ENCODE measurements around the gene INTS2.

DNA sequence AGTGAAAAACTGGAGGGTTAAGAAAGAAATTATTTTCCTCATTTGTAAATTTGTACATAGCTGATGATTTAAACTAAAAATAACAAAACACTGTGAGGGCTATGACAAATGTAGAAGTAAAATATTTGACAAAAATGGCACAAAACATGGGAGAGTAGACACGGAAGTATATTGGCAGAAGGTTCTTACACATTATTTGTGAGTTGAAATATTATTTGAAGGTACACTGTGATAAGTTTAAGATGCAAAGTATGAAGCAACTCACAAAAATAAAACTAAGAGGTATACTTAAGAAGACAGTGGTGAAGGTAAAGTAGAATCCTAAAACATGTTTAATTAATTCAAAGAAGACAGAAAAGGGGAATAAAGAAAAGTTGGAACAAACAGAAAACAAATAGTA is 99.1 kb downstream of the INTS2 start:
- no peak for TF ChIP-seq FOXJ3 (CRISPR knock-in tag; IDR thresholded peaks at IDR 0.05)
- no peak for TF ChIP-seq SIN3A (IDR thresholded peaks at IDR 0.05; ENCODE audit: borderline replicate concordance, low read depth, low read length)
- no peak for TF ChIP-seq CTCF (IDR thresholded peaks at IDR 0.05)
- TF ChIP-seq, protein P1, sequence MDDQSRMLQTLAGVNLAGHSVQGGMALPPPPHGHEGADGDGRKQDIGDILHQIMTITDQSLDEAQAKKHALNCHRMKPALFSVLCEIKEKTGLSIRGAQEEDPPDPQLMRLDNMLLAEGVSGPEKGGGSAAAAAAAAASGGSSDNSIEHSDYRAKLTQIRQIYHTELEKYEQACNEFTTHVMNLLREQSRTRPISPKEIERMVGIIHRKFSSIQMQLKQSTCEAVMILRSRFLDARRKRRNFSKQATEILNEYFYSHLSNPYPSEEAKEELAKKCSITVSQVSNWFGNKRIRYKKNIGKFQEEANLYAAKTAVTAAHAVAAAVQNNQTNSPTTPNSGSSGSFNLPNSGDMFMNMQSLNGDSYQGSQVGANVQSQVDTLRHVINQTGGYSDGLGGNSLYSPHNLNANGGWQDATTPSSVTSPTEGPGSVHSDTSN (IDR thresholded peaks at IDR 0.05), result no peak
- no peak for TF ChIP-seq USF2 (IDR thresholded peaks at IDR 0.05; ENCODE audit: borderline replicate concordance, low read depth, low read length)
- no peak for TF ChIP-seq NRF1 (IDR thresholded peaks at IDR 0.05; ENCODE audit: low read depth, low read length)
